NT2/D1 (cell line): ENCODE data around the gene KRTAP22-1.

Source experiments
- SUZ12 ChIP-seq: IDR thresholded peaks from 2 replicates; pipeline ENCODE4 v1.6.1; 2011; ENCODE audit not compliant: insufficient read length, insufficient read depth; ENCODE audit errors: extremely low read depth
- YY1 ChIP-seq: IDR thresholded peaks from 2 replicates; pipeline ENCODE4 v1.6.1; 2011; ENCODE audit not compliant: insufficient read length, insufficient read depth
- ZNF274 ChIP-seq: IDR thresholded peaks from 2 replicates; pipeline ENCODE4 v1.6.1; 2011; ENCODE audit warnings: mild to moderate bottlenecking, low read depth, low read length

DNA sequence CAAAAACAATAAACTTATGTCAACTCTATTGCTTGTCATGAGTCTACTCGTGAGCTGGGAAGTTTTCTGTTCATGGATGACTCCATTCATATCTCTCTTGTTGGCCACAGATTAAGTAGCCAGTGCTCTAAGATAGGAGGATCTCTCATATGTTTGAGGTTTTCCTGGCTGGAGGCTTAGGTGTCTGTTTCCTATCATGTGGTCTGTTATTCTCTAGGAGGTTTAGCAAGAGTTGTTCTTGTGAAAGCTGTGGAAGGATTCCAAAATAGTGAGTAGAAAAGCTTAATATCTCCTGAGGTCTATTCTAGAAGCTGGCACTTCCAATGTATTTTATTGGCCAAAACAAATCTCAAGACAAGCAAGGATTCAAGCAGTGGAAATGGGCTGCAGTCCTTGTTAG, 28.3 kb downstream of the KRTAP22-1 start:
- no peak for TF ChIP-seq ZNF274
- TF ChIP-seq YY1: no peak
- TF ChIP-seq SUZ12: no peak
